Upper lobe of left lung (tissue), 6 donors: ENCODE measurements around the gene FAM184B. TPM values are rescaled to one million over a fixed set of nuclear protein-coding genes. Genes with fewer than 3 reads are reported as not detected.

ENCODE experiments used
- ATAC-seq, 2 donors: fragments of 200-7000 bp; cut with Tn5 transposase; one replicate each; pipeline ENCODE4 v1.9.1; 2022; ENCODE audit warnings: mild to moderate bottlenecking in 2 of 2, moderate library complexity in 2 of 2; ENCODE audit not compliant: low FRiP score in 2 of 2
- DNase-seq, 2 donors: peaks; one replicate each; pipeline ENCODE4 v3.0.0-alpha.2; 2019 to 2020
- H3K27ac ChIP-seq, 4 donors: fragments of 200-600 bp; sonication (generic); one replicate each; pipeline ENCODE4 v1.5.1; 2016 to 2019
- H3K27me3 ChIP-seq, 4 donors: fragments of 200-600 bp; sonication (generic); one replicate each; pipeline ENCODE4 v1.5.1; 2017 to 2019
- H3K36me3 ChIP-seq, 4 donors: fragments of 200-600 bp; sonication (generic); one replicate each; pipeline ENCODE4 v1.5.1; 2016 to 2019
- H3K4me1 ChIP-seq, 4 donors: fragments of 200-600 bp; sonication (generic); one replicate each; pipeline ENCODE4 v1.5.1; 2018 to 2019
- H3K4me3 ChIP-seq, 4 donors: fragments of 200-600 bp; sonication (generic); one replicate each; pipeline ENCODE4 v1.5.1; 2017 to 2019; ENCODE audit warnings: mild to moderate bottlenecking in 2 of 4, moderate library complexity in 1 of 4
- H3K9me3 ChIP-seq, 4 donors: fragments of 200-600 bp; sonication (generic); one replicate each; pipeline ENCODE4 v1.5.1; 2018 to 2019
- CTCF ChIP-seq, 6 experiments: fragments of 450-650 bp in 4 of 6; fragments of 200-600 bp in 2 of 6; sonication (generic) in 2 of 6; IDR thresholded peaks; one replicate each; pipeline ENCODE4 v1.5.1; 2016 to 2019; ENCODE audit warnings: antibody characterized with exemption in 6 of 6
- EP300 ChIP-seq, 4 donors: sonication (generic); formaldehyde crosslinking; IDR thresholded peaks; one replicate each; pipeline ENCODE4 v1.5.1; 2017; ENCODE audit warnings: antibody characterized with exemption in 4 of 4, control low read depth in 2 of 4
- POLR2A ChIP-seq, 4 donors: fragments of 450-650 bp; IDR thresholded peaks; one replicate each; pipeline ENCODE4 v1.5.1; 2016 to 2017; ENCODE audit warnings: antibody characterized with exemption in 4 of 4, mild to moderate bottlenecking in 2 of 4
- POLR2AphosphoS5 ChIP-seq, 2 donors: sonication (generic); formaldehyde crosslinking; IDR thresholded peaks; one replicate each; pipeline ENCODE4 v1.5.1; 2017; ENCODE audit warnings: antibody characterized with exemption in 2 of 2
- WGBS, 2 donors: methylation state at CpG; one replicate each; pipeline ENCODE4 v1.1.5; 2017 to 2018; 5-methylcytosine and 5-hydroxymethylcytosine counted together
- total RNA-seq, 6 donors: library from RNA; depleted of rRNA in 4 of 6; stranded (reverse); fragments of >200 nt in 4 of 6; gene quantifications; one replicate each; pipeline versions ENCODE4 v1.1.0 to v1.2.1, GENCODE V29; 2016 to 2021
- donor health status: DM: no; HTN: no; CAD: no; lungs with moderate emphysema.
- donor health status: DM: no; HTN: yes; CAD: no; lungs with severe emphysema.

Gene FAM184B
- total RNA-seq, 6 donors from 2014 or later: 0.13 to 1.0 (median 0.34) TPM

GRCh38 chr4:17705107-17705506, 76.3 kb downstream of the FAM184B start:
- no peak for TF ChIP-seq EP300 (IDR thresholded peaks at IDR 0.05)
- no peak for TF ChIP-seq POLR2A (IDR thresholded peaks at IDR 0.05)
- TF ChIP-seq CTCF (IDR thresholded peaks at IDR 0.05): no peak
- TF ChIP-seq POLR2AphosphoS5 (IDR thresholded peaks at IDR 0.05): no peak
- Histone ChIP-seq H3K27ac (no peak overlapping the region), H3K4me1 (no peaks in the 10 kb centered on the region), H3K27me3 (no peaks in the 10 kb centered on the region), H3K4me3 (no peak overlapping the region), H3K36me3 (no peaks in the 10 kb centered on the region), H3K9me3 (no peaks in the 10 kb centered on the region)
- no peak for ATAC-seq
- no peak for DNase-seq
- 59 to 70% methylated on average over 2 of the region's 2 CpGs for WGBS, 2 donors

- WGBS, 2 donors: 66 to 78% methylated on average over 6 of the region's 6 CpGs
- DNase-seq (no peak), ATAC-seq (no peak)
- no peaks in the 10 kb centered on the region for H3K27me3 ChIP-seq
- H3K9me3 ChIP-seq: no peaks in the 10 kb centered on the region
- H3K27ac ChIP-seq: no peak overlapping the region
- TF ChIP-seq POLR2AphosphoS5 (IDR thresholded peaks at IDR 0.05) (no peak), EP300 (IDR thresholded peaks at IDR 0.05) (no peak), CTCF (IDR thresholded peaks at IDR 0.05) (no peak), POLR2A (IDR thresholded peaks at IDR 0.05) (no peak)
- H3K36me3 ChIP-seq: no peaks in the 10 kb centered on the region
- no peaks in the 10 kb centered on the region for H3K4me1 ChIP-seq
- H3K4me3 ChIP-seq: no peak overlapping the region
Measured at GRCh38 chr4:17704020-17704650, 77.3 kb downstream of the FAM184B start.

GRCh38 chr4:17702641-17703040, 78.8 kb downstream of the FAM184B start:
- no peaks in the 10 kb centered on the region for H3K36me3 ChIP-seq
- no peak for ATAC-seq
- no peak overlapping the region for H3K27ac ChIP-seq
- no peak for DNase-seq
- H3K4me3 ChIP-seq: no peak overlapping the region
- no peaks in the 10 kb centered on the region for H3K27me3 ChIP-seq
- H3K9me3 ChIP-seq: no peaks in the 10 kb centered on the region
- H3K4me1 ChIP-seq: no peaks in the 10 kb centered on the region
- TF ChIP-seq POLR2A (IDR thresholded peaks at IDR 0.05) (no peak), EP300 (IDR thresholded peaks at IDR 0.05) (no peak), POLR2AphosphoS5 (IDR thresholded peaks at IDR 0.05) (no peak), CTCF (IDR thresholded peaks at IDR 0.05) (no peak)
- WGBS, 2 donors: 82% methylated on average over 5 of the region's 5 CpGs

- H3K9me3 ChIP-seq: no peaks in the 10 kb centered on the region
- no peak overlapping the region for H3K27ac ChIP-seq
- no peaks in the 10 kb centered on the region for H3K27me3 ChIP-seq
- ATAC-seq (no peak), DNase-seq (no peak)
- H3K4me3 ChIP-seq: no peak overlapping the region
- no peaks in the 10 kb centered on the region for H3K4me1 ChIP-seq
- WGBS, 2 donors: 93 to 97% methylated on average over 4 of the region's 4 CpGs
- TF ChIP-seq CTCF (IDR thresholded peaks at IDR 0.05): no peak
- no peak for TF ChIP-seq POLR2A (IDR thresholded peaks at IDR 0.05)
- TF ChIP-seq EP300 (IDR thresholded peaks at IDR 0.05): no peak
- TF ChIP-seq POLR2AphosphoS5 (IDR thresholded peaks at IDR 0.05): no peak
- H3K36me3 ChIP-seq: no peaks in the 10 kb centered on the region
Measured at GRCh38 chr4:17701882-17702281, 79.5 kb downstream of the FAM184B start.
